Measurements from ENCODE around the gene OR5I1.

OR5I1 gene

GRCh38 chr11:55914482-55914881, 21.7 kb downstream of the OR5I1 start, which contains the start of gene OR5W2:
Gene OR5W2, minus strand, starts transcription at chr11:55914582. Its CDS starts 0 bp downstream, at chr11:55914582.
- no peak for TF ChIP-seq SIN3A (IDR thresholded peaks at IDR 0.05; ENCODE audit: borderline replicate concordance, insufficient read depth, low read length)
- TF ChIP-seq FOXP2 (optimal IDR thresholded peaks at IDR 0.05; ENCODE audit: borderline replicate concordance, extremely low read depth, extremely low read length, insufficient read depth) = no peak
- TF ChIP-seq REST (IDR thresholded peaks at IDR 0.05; ENCODE audit: insufficient read depth in 1 of 2, low read depth in 2 of 2, low read length in 2 of 2) = no peak
- no peak for TF ChIP-seq POLR2AphosphoS5 (IDR thresholded peaks at IDR 0.05; ENCODE audit: low read depth, low read length)
- TF ChIP-seq TAF1 (IDR thresholded peaks at IDR 0.05; ENCODE audit: borderline replicate concordance, insufficient read depth, low read length) = no peak

- no peak for TF ChIP-seq POLR2AphosphoS5 (IDR thresholded peaks at IDR 0.05; ENCODE audit: low read depth, low read length)
- TF ChIP-seq SIN3A (IDR thresholded peaks at IDR 0.05; ENCODE audit: borderline replicate concordance, insufficient read depth, low read length) = no peak
- TF ChIP-seq FOXP2 (optimal IDR thresholded peaks at IDR 0.05; ENCODE audit: borderline replicate concordance, extremely low read depth, extremely low read length, insufficient read depth) = no peak
- no peak for TF ChIP-seq TAF1 (IDR thresholded peaks at IDR 0.05; ENCODE audit: borderline replicate concordance, insufficient read depth, low read length)
- no peak for TF ChIP-seq REST (IDR thresholded peaks at IDR 0.05; ENCODE audit: insufficient read depth in 1 of 2, low read depth in 2 of 2, low read length in 2 of 2)
Measured at GRCh38 chr11:55902308-55902707, 33.9 kb downstream of the OR5I1 start.

GRCh38 chr11:55895216-55895615, 41.0 kb downstream of the OR5I1 start:
- no peak for TF ChIP-seq TAF1 (IDR thresholded peaks at IDR 0.05; ENCODE audit: borderline replicate concordance, insufficient read depth, low read length)
- TF ChIP-seq POLR2AphosphoS5 (IDR thresholded peaks at IDR 0.05; ENCODE audit: low read depth, low read length) = no peak
- TF ChIP-seq REST (IDR thresholded peaks at IDR 0.05; ENCODE audit: insufficient read depth in 1 of 2, low read depth in 2 of 2, low read length in 2 of 2) = no peak
- TF ChIP-seq SIN3A (IDR thresholded peaks at IDR 0.05; ENCODE audit: borderline replicate concordance, insufficient read depth, low read length) = no peak
- TF ChIP-seq FOXP2 (optimal IDR thresholded peaks at IDR 0.05; ENCODE audit: borderline replicate concordance, extremely low read depth, extremely low read length, insufficient read depth) = no peak

Measured in PFSK-1 (cell line).